22Rv1 (cell line): ENCODE results near the gene KPNA4.
"Not testable (repeated sequence)": the region's sequence is repeated elsewhere in the genome, so short reads cannot be mapped to it uniquely, and the experiment has no call there.

Experiments used
- H3K27ac ChIP-seq: fragments of 450-650 bp; 2 replicates; pipeline ENCODE4 v1.5.1; 2017
- CTCF ChIP-seq: fragments of 450-650 bp; IDR thresholded peaks from 2 replicates; pipeline ENCODE4 v1.5.1; 2017; ENCODE audit warnings: mild to moderate bottlenecking
- ZFX ChIP-seq: fragments of 450-650 bp; IDR thresholded peaks from 2 replicates; pipeline ENCODE4 v1.6.1; 2017; ENCODE audit warnings: antibody characterized with exemption, borderline replicate concordance

KPNA4 gene

GRCh38 chr3:160565442-160566403, at the start of gene KPNA4:
Gene KPNA4 (minus strand): TSS chr3:160565571. CDS start chr3:160565282, 289 bp downstream.
- TF ChIP-seq CTCF (no peak), ZFX (no peak)
- H3K27ac ChIP-seq, result peak within 1 kb of the TSS; percentile 95

GRCh38 chr3:160613661-160614060, 48.3 kb upstream of the KPNA4 start:
- TF ChIP-seq CTCF, result no peak
- TF ChIP-seq ZFX, result no peak
- no peak overlapping the region for H3K27ac ChIP-seq

GRCh38 chr3:160612386-160613075, 47.2 kb upstream of the KPNA4 start:
- TF ChIP-seq ZFX (no peak), CTCF (no peak)
- no peak overlapping the region for H3K27ac ChIP-seq

- no peak overlapping the region for H3K27ac ChIP-seq
- no peak for TF ChIP-seq CTCF
- no peak for TF ChIP-seq ZFX
Observed at GRCh38 chr3:160611141-160611540, 45.8 kb upstream of the KPNA4 start.

- TF ChIP-seq CTCF (no peak), ZFX (no peak)
- no peak overlapping the region for H3K27ac ChIP-seq
Observed at GRCh38 chr3:160608870-160609269, 43.5 kb upstream of the KPNA4 start.

- TF ChIP-seq ZFX (no peak), CTCF (no peak)
- no peak overlapping the region for H3K27ac ChIP-seq
Observed at GRCh38 chr3:160607826-160608225, 42.5 kb upstream of the KPNA4 start.

- TF ChIP-seq CTCF, result no peak
- no peak overlapping the region for H3K27ac ChIP-seq
Observed at GRCh38 chr3:160605315-160605714, 39.9 kb upstream of the KPNA4 start.

- H3K27ac ChIP-seq, result not testable (repeated sequence)
Observed at GRCh38 chr3:160603845-160604244, 38.5 kb upstream of the KPNA4 start.
